ENCODE results near the gene TECPR1.

Gene TECPR1

GRCh38 chr7:98242342-98242741, 9.7 kb downstream of the TECPR1 start:
- DNase-seq = no peak

GRCh38 chr7:98241674-98242241, 10.3 kb downstream of the TECPR1 start:
- DNase-seq = no peak

GRCh38 chr7:98240961-98241673, 10.9 kb downstream of the TECPR1 start:
- DNase-seq = no peak

- no peak for DNase-seq
Observed at GRCh38 chr7:98238976-98239375, 13.1 kb downstream of the TECPR1 start.

GRCh38 chr7:98238076-98238475, 14.0 kb downstream of the TECPR1 start:
- no peak for DNase-seq

GRCh38 chr7:98236355-98237185, 15.5 kb downstream of the TECPR1 start:
- no peak for DNase-seq

GRCh38 chr7:98235901-98236300, 16.1 kb downstream of the TECPR1 start:
- DNase-seq = no peak

- no peak for DNase-seq
Observed at GRCh38 chr7:98234429-98235147, 17.4 kb downstream of the TECPR1 start.

GRCh38 chr7:98233219-98234070, 18.6 kb downstream of the TECPR1 start:
- no peak for DNase-seq

- no peak for DNase-seq
Observed at GRCh38 chr7:98232799-98233198, 19.2 kb downstream of the TECPR1 start.

- DNase-seq = no peak
Observed at GRCh38 chr7:98232263-98232585, 19.8 kb downstream of the TECPR1 start.

- DNase-seq = no peak
Observed at GRCh38 chr7:98231493-98232262, 20.4 kb downstream of the TECPR1 start.

GRCh38 chr7:98230746-98231471, 21.1 kb downstream of the TECPR1 start:
- no peak for DNase-seq

GRCh38 chr7:98229991-98230745, 21.9 kb downstream of the TECPR1 start:
- no peak for DNase-seq

- no peak for DNase-seq
Observed at GRCh38 chr7:98229441-98229840, 22.6 kb downstream of the TECPR1 start.

GRCh38 chr7:98228801-98229200, 23.2 kb downstream of the TECPR1 start:
- DNase-seq = no peak

- no peak for DNase-seq
Observed at GRCh38 chr7:98227939-98228338, 24.1 kb downstream of the TECPR1 start.

GRCh38 chr7:98225913-98226614, 26.0 kb downstream of the TECPR1 start:
- no peak for DNase-seq

- DNase-seq = no peak
Observed at GRCh38 chr7:98224701-98225181, 27.3 kb downstream of the TECPR1 start.
